GM10248 (cell line): ENCODE measurements around the gene RFNG.

ENCODE experiments used
- CTCF ChIA-PET: fragments of 300-600 bp; sonication (Branson Sonifier 250); formaldehyde crosslinking; extraction: SDS; loops from one replicate; lab custom pipeline; 2021; ENCODE audit warnings: antibody characterized with exemption; lab: Yijun Ruan, JAX
- POLR2A ChIA-PET: fragments of 350-650 bp; sonication (Branson Sonifier 250); formaldehyde crosslinking; extraction: SDS; loops from one replicate; lab custom pipeline; 2020; ENCODE audit warnings: antibody characterized with exemption; lab: Yijun Ruan, JAX
- DNase-seq: peaks from one replicate; pipeline ENCODE4 v3.0.0; 2012; ENCODE audit errors: extremely low spot score
- CTCF ChIP-seq: IDR thresholded peaks from 2 replicates; pipeline ENCODE4 v1.5.1; 2012; ENCODE audit warnings: mild to moderate bottlenecking, low read depth; ENCODE audit errors: extremely low read depth, missing control alignments, control extremely low read depth

RFNG gene

GRCh38 chr17:82053556-82054263 lies 2.1 kb upstream of the RFNG start:
- no peak for TF ChIP-seq CTCF
- ChIA-PET POLR2A (no interaction called here), CTCF (interaction anchor here (1.3 to 1.5 kb wide), 2 partner anchors 20 to 103 kb away, joined by 3 read pairs; no protein-coding TSS in a partner anchor)
- DNase-seq = no peak

- no peak for TF ChIP-seq CTCF
- DNase-seq = no peak
- CTCF ChIA-PET = interaction anchor here (1.3 to 1.5 kb wide), 2 partner anchors 21 to 103 kb away, joined by 3 read pairs; no protein-coding TSS in a partner anchor
- POLR2A ChIA-PET = interaction anchor here (0.5 kb wide), 1 partner anchor 9 kb away, joined by 4 read pairs; no protein-coding TSS in a partner anchor
Measured at GRCh38 chr17:82053130-82053529, 1.5 kb upstream of the RFNG start.

GRCh38 chr17:82052638-82053059 lies 1.0 kb upstream of the RFNG start:
- CTCF ChIA-PET = interaction anchor here (0.9 to 1.3 kb wide), 2 partner anchors 21 to 22 kb away, joined by 3 to 4 read pairs; no protein-coding TSS in a partner anchor
- POLR2A ChIA-PET = interaction anchor here (0.5 to 0.9 kb wide), 2 partner anchors 8 to 15 kb away, joined by 3 to 4 read pairs; partner anchors contain the start of gene DCXR

GRCh38 chr17:82050761-82051641 lies 610 bp downstream of the RFNG start:
- TF ChIP-seq CTCF = no peak
- ChIA-PET POLR2A (interaction anchor here (1.0 to 1.8 kb wide), 2 partner anchors 13 kb away, joined by 3 to 5 read pairs; partner anchors contain the start of gene DCXR), CTCF (interaction anchor here (1.2 to 3.0 kb wide), 5 partner anchors 13 to 155 kb away, joined by 4 to 15 read pairs (median 5); partner anchors contain the start of genes DCXR, DUS1L and RAC3)
- DNase-seq = no peak

More at GRCh38 chr17:82052638-82053059, 1.0 kb upstream of the RFNG start:
- DNase-seq = no peak
- TF ChIP-seq CTCF = no peak

- ChIA-PET POLR2A (interaction anchor here (0.6 to 1.8 kb wide), 2 partner anchors 13 to 400 kb away, joined by 3 to 5 read pairs; partner anchors contain the start of gene DCXR), CTCF (interaction anchor here (0.9 to 3.0 kb wide), 6 partner anchors 10 to 156 kb away, joined by 3 to 15 read pairs (median 5); partner anchors contain the start of genes DCXR, DUS1L and RAC3)
- TF ChIP-seq CTCF = no peak
- no peak for DNase-seq
Measured at GRCh38 chr17:82050152-82050760, 1.4 kb downstream of the RFNG start.
